Cardiac muscle cell (in vitro differentiated cells and primary cell): ENCODE measurements around the gene CNMD. TPM values are rescaled to one million over a fixed set of nuclear protein-coding genes. Genes with fewer than 3 reads are reported as not detected.

Experiments
- DNase-seq, 2 donors: peaks; one replicate each; pipeline versions ENCODE4 v3.0.0 to v3.0.0-alpha.2; 2010 to 2017; ENCODE audit warnings: low read depth in 1 of 2, low spot score in 1 of 2
- H3K27ac ChIP-seq: fragments of 200-600 bp; sonication (generic); 2 replicates; pipeline ENCODE4 v1.5.1; 2016
- H3K27me3 ChIP-seq: fragments of 200-600 bp; sonication (generic); 2 replicates; pipeline ENCODE4 v1.6.0; 2016; ENCODE audit warnings: control low read depth
- H3K36me3 ChIP-seq: fragments of 200-600 bp; sonication (generic); 2 replicates; pipeline ENCODE4 v1.5.1; 2016; ENCODE audit warnings: control low read depth
- H3K4me1 ChIP-seq: fragments of 200-600 bp; sonication (generic); 2 replicates; pipeline ENCODE4 v1.8.1; 2017; ENCODE audit warnings: low read depth, mild to moderate bottlenecking, mixed run types
- H3K4me3 ChIP-seq: fragments of 200-600 bp; sonication (generic); 2 replicates; pipeline ENCODE4 v1.5.1; 2016; ENCODE audit warnings: mild to moderate bottlenecking
- H3K9me3 ChIP-seq: fragments of 200-600 bp; sonication (generic); 2 replicates; pipeline ENCODE4 v1.5.1; 2017; ENCODE audit warnings: low read depth, mild to moderate bottlenecking, control low read depth
- CTCF ChIP-seq: IDR thresholded peaks from 2 replicates; pipeline ENCODE4 v1.5.1; 2012; ENCODE audit warnings: low read depth, mild to moderate bottlenecking, low read length
- polyA plus RNA-seq: library from polyadenylated mRNA; unstranded; fragments of >200 nt; fragmentation: Nextera tagmentation; extraction: Ambion mirVana; gene quantifications from 2 replicates; pipeline ENCODE4 v1.2.1, GENCODE V29; 2016
- total RNA-seq: library from RNA; depleted of rRNA; stranded (reverse); fragments of >200 nt; gene quantifications from 2 replicates; pipeline ENCODE4 v1.2.3, GENCODE V29; 2016

The CNMD gene
- total and polyA plus RNA-seq, 2 experiments from 2014 or later: 0.15 to 0.16 TPM

- Histone ChIP-seq H3K4me1 (no peaks in the 10 kb centered on the region), H3K27ac (no peak overlapping the region)
Observed at GRCh38 chr13:52744842-52745375, 5.3 kb upstream of the CNMD start.

GRCh38 chr13:52743988-52744387 is 4.4 kb upstream of the CNMD start:
- Histone ChIP-seq H3K4me3 (no peak overlapping the region), H3K9me3 (no peaks in the 10 kb centered on the region), H3K27me3 (peaks cover 35% of the 10 kb centered on the region), H3K36me3 (no peaks in the 10 kb centered on the region), H3K4me1 (no peaks in the 10 kb centered on the region), H3K27ac (no peak overlapping the region)
- DNase-seq: no peak
- TF ChIP-seq CTCF: no peak

More at GRCh38 chr13:52744842-52745375, 5.3 kb upstream of the CNMD start:
- no peak for DNase-seq
- peaks cover 25% of the 10 kb centered on the region for H3K27me3 ChIP-seq
- H3K9me3 ChIP-seq: no peaks in the 10 kb centered on the region
- TF ChIP-seq CTCF: no peak
- no peak overlapping the region for H3K4me3 ChIP-seq
- H3K36me3 ChIP-seq: no peaks in the 10 kb centered on the region

- Histone ChIP-seq H3K4me3 (no peak overlapping the region), H3K4me1 (no peaks in the 10 kb centered on the region), H3K9me3 (no peaks in the 10 kb centered on the region), H3K27me3 (peaks cover 39% of the 10 kb centered on the region), H3K27ac (no peak overlapping the region), H3K36me3 (no peaks in the 10 kb centered on the region)
- TF ChIP-seq CTCF: no peak
- DNase-seq: no peak
Observed at GRCh38 chr13:52743569-52743968, 3.9 kb upstream of the CNMD start.

DNA sequence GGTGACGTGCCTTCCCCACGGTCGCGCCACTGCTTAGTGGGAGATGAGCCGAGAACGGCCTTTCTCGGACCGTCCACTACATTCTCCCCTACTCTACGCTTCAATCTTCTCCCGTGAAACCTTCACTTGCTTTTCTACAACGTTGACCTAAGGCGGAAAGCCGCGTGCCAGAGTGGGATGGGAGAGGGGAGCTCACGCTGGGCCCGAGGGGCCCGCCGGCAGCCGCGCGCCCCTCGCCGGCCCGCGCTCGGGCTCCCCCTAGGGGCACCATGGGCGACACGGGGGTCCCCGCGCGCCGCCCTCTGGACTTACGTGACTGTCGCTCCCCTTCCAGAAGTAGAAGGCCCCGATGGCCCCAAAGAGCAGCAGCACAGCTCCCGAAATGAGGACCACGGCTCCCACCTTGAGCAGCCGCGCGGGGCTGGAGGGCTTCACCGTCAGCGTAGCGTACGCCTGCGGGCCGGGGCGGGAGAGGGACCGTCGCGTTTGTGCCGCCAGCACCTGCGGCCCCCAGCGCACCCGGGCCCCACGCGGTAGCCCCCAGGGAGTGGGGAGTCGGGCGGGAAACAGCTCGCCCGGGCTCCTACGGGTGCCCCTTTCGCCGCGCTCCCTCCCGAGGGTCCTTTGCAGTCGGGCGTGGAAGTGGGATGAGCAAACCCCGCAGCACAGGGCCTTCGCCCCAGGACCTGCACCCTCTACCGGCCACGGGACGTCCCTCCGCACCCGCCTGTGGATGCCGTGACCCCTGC is 727 bp downstream of the CNMD start:
- Histone ChIP-seq H3K4me3 (peak overlapping the region; percentile 41), H3K9me3 (no peaks in the 10 kb centered on the region), H3K4me1 (peaks cover 3% of the 10 kb centered on the region), H3K27me3 (peaks cover 56% of the 10 kb centered on the region), H3K36me3 (no peaks in the 10 kb centered on the region), H3K27ac (no peak overlapping the region)
- peak; percentile 3 to 67 for DNase-seq
- peak; percentile 23 for TF ChIP-seq CTCF

DNA sequence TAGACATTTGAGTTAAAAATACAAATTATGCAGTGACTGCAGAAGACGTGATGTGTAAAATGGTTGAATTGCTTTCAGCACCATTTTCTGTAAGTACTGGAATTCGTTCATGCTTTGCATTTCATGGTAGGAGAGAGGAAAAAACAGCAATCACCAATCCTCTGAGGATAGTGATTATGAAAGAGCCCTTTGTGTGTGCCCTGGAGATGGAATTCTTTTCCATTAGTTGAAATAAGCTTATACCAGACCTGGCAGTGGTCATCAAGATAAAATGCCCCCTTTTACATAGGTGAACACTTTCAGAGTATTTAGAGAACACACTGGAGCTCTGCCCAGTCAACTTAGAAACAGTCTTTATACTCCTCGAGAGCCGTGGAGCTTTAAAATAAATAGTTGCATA is 1.7 kb downstream of the CNMD start:
- H3K36me3 ChIP-seq: no peaks in the 10 kb centered on the region
- no peak for TF ChIP-seq CTCF
- H3K27me3 ChIP-seq: peaks cover 56% of the 10 kb centered on the region
- H3K9me3 ChIP-seq: no peaks in the 10 kb centered on the region
- no peak overlapping the region for H3K27ac ChIP-seq
- DNase-seq: peak in 1 of 2 donors; percentile 14
- H3K4me1 ChIP-seq: peaks cover 3% of the 10 kb centered on the region
- no peak overlapping the region for H3K4me3 ChIP-seq
